HG03095 (cell line): ENCODE data around the gene AGAP1.

Experiments used
- ATAC-seq: cut with Tn5 transposase; IDR thresholded peaks from one replicate; pipeline ENCODE4 v1.9.1; 2021; ENCODE audit warnings: moderate library complexity; ENCODE audit not compliant: unreplicated experiment

Gene AGAP1

GRCh38 chr2:235726554-235726953 lies 232.7 kb downstream of the AGAP1 start:
- ATAC-seq: no peak

- no peak for ATAC-seq
These were observed 233.3 kb downstream of the AGAP1 start for GRCh38 chr2:235727174-235727573.

GRCh38 chr2:235727891-235728799 lies 234.3 kb downstream of the AGAP1 start:
- ATAC-seq: no peak

GRCh38 chr2:235728800-235729556 lies 235.1 kb downstream of the AGAP1 start:
- no peak for ATAC-seq

- ATAC-seq: no peak
These were observed 235.7 kb downstream of the AGAP1 start for GRCh38 chr2:235729557-235729947.

GRCh38 chr2:235730115-235730514 lies 236.3 kb downstream of the AGAP1 start:
- no peak for ATAC-seq

- no peak for ATAC-seq
These were observed 239.9 kb downstream of the AGAP1 start for GRCh38 chr2:235733761-235734160.

GRCh38 chr2:235734168-235734567 lies 240.3 kb downstream of the AGAP1 start:
- no peak for ATAC-seq

- ATAC-seq: no peak
These were observed 240.9 kb downstream of the AGAP1 start for GRCh38 chr2:235734688-235735231.

GRCh38 chr2:235737396-235737795 lies 243.6 kb downstream of the AGAP1 start:
- no peak for ATAC-seq

GRCh38 chr2:235737840-235738239 lies 244.0 kb downstream of the AGAP1 start:
- no peak for ATAC-seq

- ATAC-seq: no peak
These were observed 246.0 kb downstream of the AGAP1 start for GRCh38 chr2:235739704-235740415.

- ATAC-seq: no peak
These were observed 247.0 kb downstream of the AGAP1 start for GRCh38 chr2:235740821-235741220.

- no peak for ATAC-seq
These were observed 250.3 kb downstream of the AGAP1 start for GRCh38 chr2:235744161-235744560.

GRCh38 chr2:235745597-235745996 lies 251.8 kb downstream of the AGAP1 start:
- no peak for ATAC-seq

GRCh38 chr2:235746257-235746934 lies 252.6 kb downstream of the AGAP1 start:
- no peak for ATAC-seq

- no peak for ATAC-seq
These were observed 253.3 kb downstream of the AGAP1 start for GRCh38 chr2:235747001-235747785.

GRCh38 chr2:235747786-235748091 lies 253.9 kb downstream of the AGAP1 start:
- ATAC-seq: no peak

- ATAC-seq: no peak
These were observed 255.4 kb downstream of the AGAP1 start for GRCh38 chr2:235749121-235749770.
